Medulla oblongata (tissue), 1 donor: Measurements from ENCODE around the gene GMDS.
A peak's percentile ranks its signal among the peaks of the same experiment; 100 is the strongest.

Experiments used
- DNase-seq: peaks from one replicate; pipeline ENCODE4 v3.0.0-alpha.2; 2015; ENCODE audit errors: extremely low spot score

GMDS gene

GRCh38 chr6:2245103-2245876, at the start of gene GMDS:
TSS of gene GMDS (minus strand) at chr6:2245605.
- DNase-seq: peak; percentile 95

DNA sequence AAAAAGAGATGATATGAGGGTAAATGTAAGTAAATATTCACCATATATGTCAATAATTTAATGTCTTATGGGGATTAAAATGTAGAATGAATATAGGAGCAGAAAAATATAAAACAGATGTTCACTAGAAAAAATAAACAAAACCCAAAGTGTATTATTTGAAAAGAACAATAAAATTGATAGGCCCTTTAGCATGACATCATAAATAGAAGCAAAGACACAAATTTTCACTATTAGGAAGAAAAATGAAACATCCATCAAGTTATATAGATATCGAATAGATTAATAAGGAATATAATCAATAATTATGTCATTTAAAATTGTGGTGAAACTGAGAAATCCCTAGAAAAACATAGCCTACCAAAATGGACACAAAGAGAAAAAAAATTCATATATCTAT, 40.1 kb upstream of the GMDS start:
- no peak for DNase-seq

DNA sequence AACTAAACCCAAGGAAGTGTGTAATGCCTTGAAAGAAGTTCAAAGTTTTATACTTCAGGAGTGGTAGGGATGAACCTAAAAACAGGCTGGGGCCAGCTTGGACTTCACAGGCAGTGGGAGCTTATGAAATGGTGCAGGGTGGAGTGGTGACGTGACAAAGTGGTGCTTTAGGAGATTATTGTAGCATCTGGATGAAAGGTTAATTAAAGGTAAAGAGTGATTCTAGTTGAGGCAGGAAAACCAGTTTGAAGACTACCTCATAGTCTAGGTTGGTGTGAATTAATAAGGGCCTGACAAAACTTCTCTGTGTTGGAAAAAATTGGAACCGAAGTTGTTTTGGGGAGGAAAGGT, 30.5 kb upstream of the GMDS start:
- no peak for DNase-seq

DNA sequence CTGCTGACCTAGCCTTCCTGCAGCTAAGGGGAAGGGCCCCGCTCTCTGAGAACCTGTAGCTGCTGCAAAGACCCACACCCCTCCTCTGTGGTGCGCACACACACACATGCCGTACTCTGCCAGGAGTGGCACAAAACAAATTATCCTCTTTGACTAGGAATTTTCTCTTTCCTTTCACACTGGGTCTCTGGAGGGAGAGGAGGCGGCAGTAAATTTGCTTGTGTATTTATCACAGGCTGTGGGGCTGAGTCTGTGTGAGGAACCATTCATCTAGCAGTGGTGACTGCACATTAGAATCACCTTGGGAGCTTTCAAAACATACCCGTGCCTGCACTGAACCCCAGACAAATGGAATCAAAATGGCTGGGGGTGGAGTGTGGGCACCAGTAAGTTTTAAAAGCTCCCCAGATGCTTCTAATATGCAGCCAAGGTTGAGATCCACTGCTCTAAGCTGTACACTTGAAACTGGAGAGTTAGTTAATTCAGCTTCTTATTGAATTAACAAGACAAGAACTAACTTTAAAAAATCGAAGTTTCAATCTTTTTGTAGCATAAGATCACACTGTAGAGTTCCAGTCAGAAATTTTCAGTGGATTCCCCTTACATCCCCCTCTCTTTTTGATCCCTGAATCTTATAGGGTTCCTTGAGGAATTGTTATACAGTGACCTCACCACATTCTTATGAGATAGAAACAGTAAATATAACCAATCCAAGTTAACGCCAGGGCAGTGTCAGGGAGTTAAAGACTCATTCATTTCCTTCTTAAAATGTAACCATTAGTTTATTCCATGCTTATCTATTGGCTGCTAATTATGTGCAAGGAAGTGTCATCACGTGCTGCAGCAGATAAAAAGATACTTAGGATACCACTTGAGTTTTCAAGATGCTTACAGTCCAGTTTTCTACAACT, 29.8 kb upstream of the GMDS start:
- DNase-seq: no peak

DNA sequence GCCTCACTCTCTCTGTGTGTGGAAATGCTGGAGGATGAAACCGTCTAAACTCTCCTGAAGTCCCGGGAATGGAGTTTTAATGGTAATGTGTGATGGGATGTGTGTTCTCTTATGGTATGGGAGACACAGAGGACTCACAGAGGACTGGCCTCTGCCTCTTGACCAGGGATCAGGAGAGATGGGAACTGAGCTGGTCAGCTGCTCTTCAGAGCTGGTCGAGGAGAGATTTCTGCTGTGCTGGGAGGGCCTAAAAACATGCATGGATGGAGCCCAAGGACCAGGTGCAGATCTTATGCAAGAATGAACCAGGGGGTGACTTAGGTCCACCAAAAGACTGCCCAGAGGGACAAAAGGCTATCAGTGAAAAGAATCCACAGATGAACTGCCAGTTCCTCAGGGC, 27.3 kb upstream of the GMDS start:
- DNase-seq: no peak

DNA sequence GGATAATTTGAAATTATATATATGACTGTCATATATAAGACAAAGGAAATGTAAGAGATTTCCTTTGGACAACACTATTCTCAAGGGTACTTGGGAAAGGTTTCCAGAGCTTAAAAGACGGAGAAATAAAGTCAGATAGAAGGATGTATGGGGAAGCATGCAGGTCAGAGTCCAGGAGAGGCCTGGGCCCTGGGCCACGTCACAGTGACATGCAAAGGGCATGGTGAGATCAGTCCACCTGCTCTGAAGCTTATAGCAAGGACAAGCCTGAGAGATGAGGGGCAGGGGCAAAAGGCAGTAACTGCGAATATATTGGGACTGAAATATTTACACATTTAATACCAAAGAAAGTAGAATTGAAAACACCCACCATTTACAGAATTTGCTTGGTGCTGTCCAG, 24.6 kb upstream of the GMDS start:
- no peak for DNase-seq

- no peak for DNase-seq
Measured at GRCh38 chr6:2266841-2267240, 21.4 kb upstream of the GMDS start.

DNA sequence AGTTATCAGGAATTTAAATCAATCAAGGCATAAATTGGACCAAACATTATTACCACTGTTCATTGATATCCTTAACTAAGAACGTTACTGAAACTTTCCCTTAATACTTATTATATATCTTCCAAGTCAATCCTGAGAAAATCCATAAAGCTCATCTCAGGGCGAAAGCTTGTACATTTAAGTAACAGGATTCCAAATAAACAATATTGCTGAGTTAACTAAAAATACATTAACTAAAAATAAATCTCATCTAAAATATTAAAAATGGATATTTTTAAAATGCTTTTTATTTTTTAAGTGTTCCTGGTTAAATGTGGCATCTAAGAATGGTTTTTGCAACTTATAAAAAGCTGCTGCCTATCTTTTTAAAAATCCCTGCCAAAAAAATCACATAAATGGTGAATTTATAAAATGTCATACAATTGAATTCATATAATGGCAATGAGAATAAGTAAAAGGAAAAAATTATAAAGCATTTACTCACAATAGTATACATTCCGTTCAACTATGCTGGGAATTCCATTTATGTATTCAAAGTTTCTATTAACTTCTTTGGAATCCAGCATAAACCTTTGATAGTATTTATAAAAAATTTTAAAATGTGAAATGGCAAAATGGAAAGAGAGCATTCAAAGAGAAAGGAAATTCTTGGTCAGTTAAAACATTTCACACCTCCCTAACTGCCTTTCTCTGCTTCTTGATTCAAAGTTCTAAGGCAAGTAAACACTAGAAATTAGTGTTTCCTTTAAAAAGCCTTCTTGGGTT, 20.8 kb upstream of the GMDS start:
- DNase-seq: no peak

- DNase-seq: no peak
Measured at GRCh38 chr6:2264932-2265331, 19.5 kb upstream of the GMDS start.

GRCh38 chr6:2263896-2264295, 18.5 kb upstream of the GMDS start:
- no peak for DNase-seq

DNA sequence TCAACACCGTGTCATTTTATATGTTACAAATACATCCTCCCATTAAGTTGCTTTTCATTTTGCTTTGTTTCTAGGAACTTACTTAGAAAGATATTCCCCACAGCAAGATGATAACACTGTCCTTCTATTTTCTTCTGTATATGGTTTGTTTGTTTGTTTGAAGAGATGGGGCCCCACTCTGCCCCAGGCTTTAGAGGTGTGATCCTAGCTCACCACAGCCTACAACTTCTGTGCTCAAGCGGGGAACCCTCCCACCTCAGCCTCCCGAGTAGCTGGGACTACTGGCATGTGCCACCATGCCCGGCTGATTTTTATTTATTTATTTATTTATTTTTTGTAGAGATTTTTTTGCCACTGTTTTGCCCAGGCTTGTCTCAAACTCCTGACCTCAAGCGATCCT, 14.2 kb upstream of the GMDS start:
- DNase-seq: no peak

GRCh38 chr6:2259002-2259494, 13.6 kb upstream of the GMDS start:
- DNase-seq: no peak

- DNase-seq: no peak
Measured at GRCh38 chr6:2258112-2258511, 12.7 kb upstream of the GMDS start.

GRCh38 chr6:2257363-2257762, 12.0 kb upstream of the GMDS start:
- DNase-seq: no peak

DNA sequence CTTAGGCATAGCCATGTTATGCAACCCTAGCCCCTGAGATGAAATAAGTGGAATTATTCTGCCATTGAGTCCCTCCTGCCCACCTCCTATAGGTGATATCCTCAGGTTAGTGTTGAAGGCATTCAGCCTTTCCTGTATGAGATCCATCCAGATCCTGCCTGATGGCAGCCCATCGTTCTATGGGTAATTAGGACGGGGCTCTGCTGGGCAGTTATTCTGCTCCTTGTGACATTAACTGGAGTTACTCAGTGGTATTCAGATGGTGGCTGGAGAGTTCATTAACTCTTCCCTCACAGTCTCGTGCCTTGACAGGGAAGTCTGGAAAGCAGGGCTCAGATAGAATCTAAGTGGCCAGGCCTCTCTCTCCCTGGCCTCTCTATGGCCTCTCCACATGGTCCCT, 9.3 kb upstream of the GMDS start:
- DNase-seq: no peak

DNA sequence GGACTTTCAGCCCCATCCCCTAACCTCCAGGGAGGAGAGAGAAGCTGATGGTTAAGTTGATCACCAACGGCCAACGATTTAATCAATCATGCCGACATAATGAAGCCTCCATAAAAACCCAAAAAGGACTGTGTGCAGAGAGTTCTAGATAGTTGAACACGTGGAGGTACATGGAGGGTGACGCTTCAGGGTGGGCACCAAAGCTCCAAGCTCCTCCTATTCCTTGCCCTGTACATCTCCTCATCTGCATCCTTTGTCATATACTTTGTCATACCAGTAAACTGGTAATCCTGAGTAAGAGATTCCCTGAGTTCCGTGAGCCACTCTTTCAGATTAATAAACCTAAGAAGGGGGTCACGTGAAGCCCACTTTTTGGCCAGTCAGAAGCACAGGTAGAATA, 3.7 kb upstream of the GMDS start:
- no peak for DNase-seq

DNA sequence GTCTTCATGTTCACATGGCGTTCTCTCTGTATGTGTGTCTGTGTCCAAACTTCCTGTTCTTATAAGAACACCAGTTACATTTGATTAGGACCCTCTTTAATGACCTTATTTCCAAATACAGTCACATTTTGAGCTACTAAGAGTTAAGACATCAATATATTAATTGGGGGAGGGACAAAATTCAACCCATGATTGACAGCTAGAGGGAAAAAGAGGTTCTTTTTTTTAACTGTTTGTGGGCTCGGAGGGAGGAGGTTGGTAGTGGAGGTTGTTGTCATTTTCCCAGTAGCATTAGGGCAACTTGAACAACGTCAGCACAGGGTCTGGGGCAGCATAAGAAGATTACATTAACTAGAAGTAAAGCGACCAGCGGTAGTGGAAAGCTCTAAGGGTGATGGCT, 2.3 kb upstream of the GMDS start:
- no peak for DNase-seq

DNA sequence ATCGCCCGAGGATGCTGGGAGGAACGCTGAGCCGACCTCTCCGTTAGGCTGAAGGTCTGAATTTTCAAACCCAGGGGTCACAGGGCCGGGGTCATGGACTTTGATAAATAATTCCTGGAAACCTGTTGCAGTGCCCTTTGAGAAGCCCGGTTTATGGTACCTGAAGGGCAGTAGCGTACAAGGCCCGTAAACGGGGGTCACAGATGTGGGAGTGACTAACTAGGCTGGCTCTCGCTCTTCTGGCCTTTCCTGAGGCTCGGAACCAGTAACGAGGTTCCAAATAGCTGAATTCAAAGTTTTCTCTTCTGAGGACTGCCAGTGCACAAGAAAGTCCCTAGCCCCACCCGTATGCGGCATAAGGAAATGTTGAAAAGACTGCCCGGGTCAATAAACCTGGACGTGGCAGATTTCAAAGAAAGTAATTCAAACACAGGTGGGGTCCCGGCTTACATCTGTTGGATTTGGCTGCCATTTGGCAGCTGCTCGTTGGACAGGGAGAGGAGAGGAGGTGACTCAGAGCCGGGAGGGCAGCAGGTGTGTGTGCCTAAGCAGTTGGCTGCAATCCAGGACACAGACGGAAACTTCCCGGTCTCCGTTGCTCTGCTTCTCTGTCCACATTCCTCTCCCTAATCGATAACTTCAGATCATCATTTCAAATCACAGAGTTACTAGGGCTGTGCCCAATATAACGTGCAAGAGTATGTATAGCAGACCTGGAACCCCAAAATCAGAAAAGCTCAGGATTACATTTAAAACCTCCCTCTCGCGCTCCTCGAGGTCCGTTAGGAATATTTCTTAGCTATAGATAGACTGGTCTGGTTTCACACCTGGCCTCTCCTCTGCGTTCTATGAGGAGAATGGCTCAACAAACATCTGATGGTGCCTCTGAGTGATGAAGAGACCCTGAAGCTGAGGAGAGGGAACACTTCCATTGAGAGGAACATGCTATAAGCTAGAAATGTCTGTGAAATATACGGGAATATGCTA, 765 bp upstream of the GMDS start:
- DNase-seq: peak; percentile 32

GRCh38 chr6:2244261-2245102, 923 bp downstream of the GMDS start:
- no peak for DNase-seq

GRCh38 chr6:2242311-2242710, 3.1 kb downstream of the GMDS start:
- no peak for DNase-seq
